22Rv1 (cell line): ENCODE results near the gene RBCK1.

ENCODE experiments used
- ZFX ChIP-seq: fragments of 450-650 bp; IDR thresholded peaks from 2 replicates; pipeline ENCODE4 v1.6.1; 2017; ENCODE audit warnings: antibody characterized with exemption, borderline replicate concordance
- TF ChIP-seq, protein P1 (sequence below): fragments of 450-650 bp; IDR thresholded peaks from 2 replicates; pipeline ENCODE4 v1.5.1; 2017; ENCODE audit warnings: mild to moderate bottlenecking

DNA sequence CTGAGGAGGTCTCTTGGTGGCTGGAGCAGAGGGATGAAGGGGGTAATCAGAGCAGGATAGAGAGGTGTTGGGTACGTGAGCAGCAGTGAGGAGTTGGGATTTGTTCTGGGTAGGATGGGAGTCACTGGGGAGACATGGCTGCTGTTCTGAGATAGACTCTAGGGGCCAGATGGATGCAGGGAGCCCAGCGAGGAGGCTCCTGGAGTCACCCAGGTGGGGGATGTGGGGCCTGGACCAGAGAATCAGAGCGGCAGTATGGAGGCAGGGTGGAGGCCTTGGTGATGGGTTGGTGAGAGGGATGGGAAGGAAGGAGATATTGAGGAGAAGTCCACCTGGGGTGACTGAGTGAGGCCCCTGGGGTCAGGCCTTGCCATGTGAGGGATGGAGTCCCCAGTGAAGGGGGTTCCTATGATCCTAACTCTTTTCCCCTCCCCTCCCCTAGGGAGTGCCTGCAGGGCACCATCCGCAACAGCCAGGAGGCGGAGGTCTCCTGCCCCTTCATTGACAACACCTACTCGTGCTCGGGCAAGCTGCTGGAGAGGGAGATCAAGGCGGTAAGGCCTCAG, 13.7 kb downstream of the RBCK1 start:
- TF ChIP-seq, protein P1, sequence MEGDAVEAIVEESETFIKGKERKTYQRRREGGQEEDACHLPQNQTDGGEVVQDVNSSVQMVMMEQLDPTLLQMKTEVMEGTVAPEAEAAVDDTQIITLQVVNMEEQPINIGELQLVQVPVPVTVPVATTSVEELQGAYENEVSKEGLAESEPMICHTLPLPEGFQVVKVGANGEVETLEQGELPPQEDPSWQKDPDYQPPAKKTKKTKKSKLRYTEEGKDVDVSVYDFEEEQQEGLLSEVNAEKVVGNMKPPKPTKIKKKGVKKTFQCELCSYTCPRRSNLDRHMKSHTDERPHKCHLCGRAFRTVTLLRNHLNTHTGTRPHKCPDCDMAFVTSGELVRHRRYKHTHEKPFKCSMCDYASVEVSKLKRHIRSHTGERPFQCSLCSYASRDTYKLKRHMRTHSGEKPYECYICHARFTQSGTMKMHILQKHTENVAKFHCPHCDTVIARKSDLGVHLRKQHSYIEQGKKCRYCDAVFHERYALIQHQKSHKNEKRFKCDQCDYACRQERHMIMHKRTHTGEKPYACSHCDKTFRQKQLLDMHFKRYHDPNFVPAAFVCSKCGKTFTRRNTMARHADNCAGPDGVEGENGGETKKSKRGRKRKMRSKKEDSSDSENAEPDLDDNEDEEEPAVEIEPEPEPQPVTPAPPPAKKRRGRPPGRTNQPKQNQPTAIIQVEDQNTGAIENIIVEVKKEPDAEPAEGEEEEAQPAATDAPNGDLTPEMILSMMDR, result no peak
- TF ChIP-seq ZFX, result no peak
